Stomach (tissue), 9 donors: Measurements from ENCODE around the gene MTRFR. TPM values are rescaled to one million over a fixed set of nuclear protein-coding genes. Genes with fewer than 3 reads are reported as not detected.
A peak's percentile ranks its signal among the peaks of the same experiment; 100 is the strongest.

Source experiments
- DNase-seq, 2 donors: peaks; one replicate each; pipeline versions ENCODE4 v3.0.0 to v3.0.0-alpha.2; 2013 to 2019
- H3K27ac ChIP-seq, 5 donors: fragments of 200-600 bp in 4 of 5; sonication (generic) in 4 of 5; one replicate each; pipeline ENCODE4 v1.5.1; 2013 to 2019; ENCODE audit warnings: mild to moderate bottlenecking in 1 of 5, moderate library complexity in 1 of 5
- H3K27me3 ChIP-seq, 3 donors: fragments of 200-600 bp; sonication (generic); one replicate each; pipeline ENCODE4 v1.5.1; 2017 to 2019; ENCODE audit warnings: mixed run types in 1 of 3
- H3K36me3 ChIP-seq, 4 donors: fragments of 200-600 bp; sonication (generic); 1 replicate in 3 of 4; 2 replicates in 1 of 4; pipeline ENCODE4 v1.5.1; 2016 to 2019
- H3K4me1 ChIP-seq, 4 donors: fragments of 200-600 bp; sonication (generic); one replicate each; pipeline ENCODE4 v1.5.1; 2016 to 2019
- H3K4me3 ChIP-seq, 4 donors: fragments of 200-600 bp; sonication (generic) in 3 of 4; one replicate each; pipeline ENCODE4 v1.5.1; 2016 to 2019; ENCODE audit warnings: mild to moderate bottlenecking in 1 of 4
- H3K9me3 ChIP-seq, 4 donors: fragments of 200-600 bp; sonication (generic); one replicate each; pipeline ENCODE4 v1.5.1; 2016 to 2019
- EP300 ChIP-seq: sonication (generic); formaldehyde crosslinking; IDR thresholded peaks from one replicate; pipeline ENCODE4 v1.6.1; 2017; ENCODE audit warnings: antibody characterized with exemption
- POLR2A ChIP-seq, 4 donors: fragments of 450-650 bp; IDR thresholded peaks; one replicate each; pipeline ENCODE4 v1.6.1; 2016; ENCODE audit warnings: antibody characterized with exemption in 4 of 4, control low read depth in 2 of 4, mild to moderate bottlenecking in 1 of 4, moderate library complexity in 1 of 4
- POLR2AphosphoS5 ChIP-seq, 3 donors: sonication (generic); formaldehyde crosslinking; IDR thresholded peaks; one replicate each; pipeline ENCODE4 v1.6.1; 2016; ENCODE audit warnings: antibody characterized with exemption in 3 of 3
- WGBS, 5 donors: extraction: QIAGEN DNeasy Blood & Tissue Kit in 3 of 5; methylation state at CpG; one replicate each; pipeline versions ENCODE4 v1.1.5 to v1.1.7; 2013 to 2018; 5-methylcytosine and 5-hydroxymethylcytosine counted together
- intact Hi-C: fragments of 100-400 bp; cut with DNase I; formaldehyde crosslinking; loops from one replicate; pipeline ENCODE4 v1.15.1; 2023; ENCODE audit warnings: low total_unique reads
- polyA plus RNA-seq, 3 donors: library from polyadenylated mRNA; stranded (reverse); fragments of 200-250 nt; gene quantifications; one replicate each; pipeline ENCODE4 v1.2.3, GENCODE V29; 2013
- total RNA-seq, 5 donors: library from RNA; depleted of rRNA; stranded (reverse); fragments of >200 nt; gene quantifications; one replicate each; pipeline versions ENCODE4 v1.1.0 to v1.2.3, GENCODE V29; 2014 to 2016
- TF ChIP-seq, protein P1 (sequence below), 7 experiments: fragments of 450-650 bp in 4 of 7; fragments of 200-600 bp in 3 of 7; sonication (generic) in 3 of 7; IDR thresholded peaks; one replicate each; pipeline ENCODE4 v1.5.1; 2016 to 2019; ENCODE audit warnings: antibody characterized with exemption in 7 of 7, control low read depth in 2 of 7, mild to moderate bottlenecking in 1 of 7
- donor health status: healthy with polysubstance abuse.
- donor health status: Bipolar disorder and iron deficiency.
- donor health status: healthy.

The MTRFR gene
- total and polyA plus RNA-seq, 8 donors = 3.1 to 20.0 (median 9.7) TPM; not detected in 1

DNA sequence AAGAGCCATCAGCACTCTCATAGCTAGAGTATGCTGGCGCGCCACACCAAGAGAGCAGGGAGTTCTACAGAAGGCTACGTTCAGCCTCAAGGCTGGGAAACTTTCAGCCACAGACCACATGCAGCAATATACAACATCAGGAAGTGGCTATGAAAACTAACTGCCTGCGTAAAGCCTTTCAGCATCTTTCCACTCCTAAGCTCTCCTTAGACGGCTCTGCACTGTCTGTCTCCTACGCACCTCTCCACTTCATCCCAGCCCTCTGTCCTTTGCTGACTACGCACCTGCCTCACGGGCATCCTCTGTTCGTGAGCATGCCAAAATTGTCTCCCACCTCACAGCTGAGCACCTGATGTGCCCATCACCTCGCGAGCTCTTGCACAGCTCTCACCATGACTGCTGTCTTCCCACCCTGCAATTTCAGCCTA, 10.0 kb upstream of the MTRFR start:
- intact Hi-C loops = loop anchor here (10.0 kb wide), 1 partner anchor 48 kb away; no protein-coding TSS in a partner anchor
- H3K9me3 ChIP-seq = no peaks in the 10 kb centered on the region
- TF ChIP-seq EP300 (no peak), POLR2AphosphoS5 (IDR thresholded peaks at IDR 0.05) (no peak), POLR2A (IDR thresholded peaks at IDR 0.05) (no peak)
- TF ChIP-seq, protein P1, sequence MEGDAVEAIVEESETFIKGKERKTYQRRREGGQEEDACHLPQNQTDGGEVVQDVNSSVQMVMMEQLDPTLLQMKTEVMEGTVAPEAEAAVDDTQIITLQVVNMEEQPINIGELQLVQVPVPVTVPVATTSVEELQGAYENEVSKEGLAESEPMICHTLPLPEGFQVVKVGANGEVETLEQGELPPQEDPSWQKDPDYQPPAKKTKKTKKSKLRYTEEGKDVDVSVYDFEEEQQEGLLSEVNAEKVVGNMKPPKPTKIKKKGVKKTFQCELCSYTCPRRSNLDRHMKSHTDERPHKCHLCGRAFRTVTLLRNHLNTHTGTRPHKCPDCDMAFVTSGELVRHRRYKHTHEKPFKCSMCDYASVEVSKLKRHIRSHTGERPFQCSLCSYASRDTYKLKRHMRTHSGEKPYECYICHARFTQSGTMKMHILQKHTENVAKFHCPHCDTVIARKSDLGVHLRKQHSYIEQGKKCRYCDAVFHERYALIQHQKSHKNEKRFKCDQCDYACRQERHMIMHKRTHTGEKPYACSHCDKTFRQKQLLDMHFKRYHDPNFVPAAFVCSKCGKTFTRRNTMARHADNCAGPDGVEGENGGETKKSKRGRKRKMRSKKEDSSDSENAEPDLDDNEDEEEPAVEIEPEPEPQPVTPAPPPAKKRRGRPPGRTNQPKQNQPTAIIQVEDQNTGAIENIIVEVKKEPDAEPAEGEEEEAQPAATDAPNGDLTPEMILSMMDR (IDR thresholded peaks at IDR 0.05) = no peak
- peak overlapping the region in 2 of 5 donors; percentile 17 to 56 for H3K27ac ChIP-seq
- no peak overlapping the region for H3K4me3 ChIP-seq
- H3K36me3 ChIP-seq = peaks cover 11 to 51% (median 41%) of the 10 kb centered on the region in 4 donors
- H3K4me1 ChIP-seq = peaks cover 0 to 1% (median 0%) of the 10 kb centered on the region in 4 donors
- DNase-seq = peak in 1 of 2 donors; percentile 35
- no peaks in the 10 kb centered on the region for H3K27me3 ChIP-seq
- 85 to 90% (median 87%) methylated on average over 11 of the region's 11 CpGs for WGBS, 5 donors

DNA sequence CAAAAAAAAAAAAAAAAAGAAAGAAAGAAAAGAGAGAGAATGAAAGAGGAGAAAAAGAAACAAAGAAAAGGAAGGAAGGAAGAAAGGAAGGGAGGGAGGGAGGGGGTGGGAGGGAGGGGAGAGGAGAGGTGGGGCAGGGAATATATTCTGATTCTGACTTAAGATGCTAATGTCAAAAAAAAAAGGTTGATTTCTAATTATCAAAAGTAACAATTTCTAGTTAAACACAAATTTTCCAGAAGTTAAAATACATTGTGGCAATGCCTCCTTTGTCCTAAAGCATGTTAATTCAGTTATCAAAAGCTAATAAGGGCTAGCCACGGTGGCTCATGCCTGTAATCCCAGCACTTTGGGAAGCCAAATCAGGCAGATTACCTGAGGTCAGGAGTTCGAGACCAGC, 7.8 kb upstream of the MTRFR start:
- Histone ChIP-seq H3K27me3 (no peaks in the 10 kb centered on the region), H3K4me3 (no peak overlapping the region), H3K36me3 (peaks cover 11 to 34% (median 26%) of the 10 kb centered on the region in 4 donors), H3K9me3 (no peaks in the 10 kb centered on the region), H3K27ac (no peak overlapping the region), H3K4me1 (peaks cover 0 to 22% (median 9%) of the 10 kb centered on the region in 4 donors)
- intact Hi-C loops = loop anchor here (10.0 kb wide), 1 partner anchor 51 kb away; no protein-coding TSS in a partner anchor
- WGBS, 5 donors = 55 to 79% (median 64%) methylated on average over 2 of the region's 2 CpGs
- TF ChIP-seq POLR2AphosphoS5 (IDR thresholded peaks at IDR 0.05) (no peak), EP300 (no peak), POLR2A (IDR thresholded peaks at IDR 0.05) (no peak)
- TF ChIP-seq, protein P1 (IDR thresholded peaks at IDR 0.05) = no peak
- no peak for DNase-seq

DNA sequence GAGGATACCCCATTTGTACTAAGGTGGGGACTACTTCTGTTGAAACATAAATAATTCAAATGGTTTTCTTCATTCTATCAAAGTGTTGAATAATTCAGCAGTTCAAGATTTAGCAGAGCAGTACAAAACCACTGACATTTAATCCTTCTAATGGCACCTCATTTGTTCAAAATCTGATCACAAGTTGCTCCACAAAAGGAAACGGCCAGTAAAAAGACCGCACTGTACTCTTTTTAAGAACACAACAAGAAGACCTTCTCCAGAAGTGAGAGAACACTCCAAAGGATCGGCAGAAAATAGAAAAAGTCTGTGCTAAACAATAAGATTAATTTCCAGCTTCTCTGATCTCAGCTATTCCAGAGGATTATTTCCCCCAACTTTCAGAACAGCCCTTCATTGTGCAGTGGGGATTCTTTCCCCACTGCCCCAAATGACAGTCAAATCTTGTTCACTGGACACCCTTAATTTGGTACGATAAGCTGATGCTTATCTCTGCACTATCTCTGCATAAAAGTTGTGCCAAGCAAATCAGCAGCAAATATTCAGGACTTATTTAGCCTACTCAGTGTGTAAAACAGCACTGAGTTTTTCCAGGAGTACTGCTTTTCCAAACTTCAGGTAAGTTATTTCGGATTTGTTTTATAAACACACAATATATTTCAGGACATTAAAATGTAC, 5.5 kb upstream of the MTRFR start:
- DNase-seq = no peak
- no peaks in the 10 kb centered on the region for H3K27me3 ChIP-seq
- intact Hi-C loops = loop anchor here (10.0 kb wide), 1 partner anchor 53 kb away; no protein-coding TSS in a partner anchor
- peaks cover 10 to 39% (median 24%) of the 10 kb centered on the region in 4 donors for H3K4me1 ChIP-seq
- peaks cover 0 to 11% (median 4%) of the 10 kb centered on the region in 4 donors for H3K36me3 ChIP-seq
- no peaks in the 10 kb centered on the region for H3K9me3 ChIP-seq
- H3K4me3 ChIP-seq = no peak overlapping the region
- no peak overlapping the region for H3K27ac ChIP-seq
- TF ChIP-seq POLR2AphosphoS5 (IDR thresholded peaks at IDR 0.05) (no peak), EP300 (no peak), POLR2A (IDR thresholded peaks at IDR 0.05) (no peak)
- TF ChIP-seq, protein P1 (IDR thresholded peaks at IDR 0.05) = no peak
- 54 to 76% (median 59%) methylated on average over 5 of the region's 5 CpGs for WGBS, 5 donors

DNA sequence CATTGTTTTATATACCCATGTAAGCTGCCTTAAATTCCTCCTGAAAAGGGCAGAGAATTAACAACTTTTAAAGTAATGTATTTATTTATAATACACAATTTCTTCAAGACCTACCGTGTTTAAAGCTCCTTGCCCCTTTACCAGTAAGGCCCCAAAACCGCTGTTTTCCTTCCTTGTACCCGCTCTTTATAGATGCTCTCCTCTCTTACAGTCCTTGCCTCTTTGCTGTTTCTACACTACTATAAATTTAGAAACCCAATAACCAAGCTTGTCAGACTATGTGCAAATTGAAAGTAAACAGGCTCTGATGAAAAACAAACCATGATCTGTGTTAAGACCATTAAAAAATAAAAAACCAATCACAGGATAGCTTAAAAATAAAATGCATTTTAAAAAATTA, 4.2 kb upstream of the MTRFR start:
- intact Hi-C loops = loop anchor here (10.0 kb wide), 1 partner anchor 54 kb away; no protein-coding TSS in a partner anchor
- WGBS, 5 donors = 63 to 83% (median 81%) methylated on average over 3 of the region's 3 CpGs
- H3K9me3 ChIP-seq = no peaks in the 10 kb centered on the region
- peaks cover 12 to 43% (median 28%) of the 10 kb centered on the region in 4 donors for H3K4me1 ChIP-seq
- H3K27ac ChIP-seq = peak overlapping the region in 2 of 5 donors; percentile 1 to 29
- TF ChIP-seq POLR2A (IDR thresholded peaks at IDR 0.05) = no peak
- TF ChIP-seq, protein P1 (IDR thresholded peaks at IDR 0.05) = no peak
- TF ChIP-seq POLR2AphosphoS5 (IDR thresholded peaks at IDR 0.05) = no peak
- TF ChIP-seq EP300 = no peak
- no peak for DNase-seq
- no peaks in the 10 kb centered on the region for H3K27me3 ChIP-seq
- H3K36me3 ChIP-seq = peaks cover 0 to 11% (median 0%) of the 10 kb centered on the region in 4 donors
- H3K4me3 ChIP-seq = no peak overlapping the region
